Stimulated activated naive CD8-positive, alpha-beta T cell treated with anti-CD3 and anti-CD28 coated beads, Interleukin-15, Interleukin-2, amounts not matched to agents 100 U/mL and 50 U/mL, for 24 hours (primary cell): ENCODE measurements around the gene C16orf86.

Source experiments
- ATAC-seq: fragments of 150-1000 bp; cut with Tn5 transposase; one replicate; pipeline ENCODE4 v1.10.0; 2021
- DNase-seq: peaks from one replicate; pipeline ENCODE4 v3.0.0; 2021

The C16orf86 gene

DNA sequence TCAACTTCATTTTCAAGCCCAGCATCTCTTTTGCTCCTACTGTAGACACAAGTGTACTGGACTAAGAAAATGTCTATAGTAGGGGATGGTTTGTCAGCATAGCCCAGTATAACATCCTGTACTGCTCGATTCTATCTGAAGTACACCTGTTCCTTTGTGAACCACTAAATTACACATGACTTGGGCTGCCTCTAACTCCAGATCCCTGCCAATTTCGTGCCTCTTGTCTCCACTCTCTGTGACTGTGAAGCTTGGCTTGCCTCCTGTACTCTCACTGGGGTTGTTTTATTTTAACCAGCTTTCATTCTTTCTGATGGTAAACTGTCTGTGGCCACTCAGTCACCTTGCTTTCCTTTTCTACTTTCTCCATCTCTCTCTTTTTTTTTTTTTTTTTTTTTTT lies 28.0 kb downstream of the C16orf86 start:
- ATAC-seq, result no peak
- no peak for DNase-seq

GRCh38 chr16:67697422-67698185 lies 31.0 kb downstream of the C16orf86 start:
- no peak for ATAC-seq
- DNase-seq, result no peak

- DNase-seq (no peak), ATAC-seq (no peak)
Observed at GRCh38 chr16:67699265-67699664, 32.7 kb downstream of the C16orf86 start.

- DNase-seq (no peak), ATAC-seq (no peak)
Observed at GRCh38 chr16:67701420-67701819, 34.8 kb downstream of the C16orf86 start.

DNA sequence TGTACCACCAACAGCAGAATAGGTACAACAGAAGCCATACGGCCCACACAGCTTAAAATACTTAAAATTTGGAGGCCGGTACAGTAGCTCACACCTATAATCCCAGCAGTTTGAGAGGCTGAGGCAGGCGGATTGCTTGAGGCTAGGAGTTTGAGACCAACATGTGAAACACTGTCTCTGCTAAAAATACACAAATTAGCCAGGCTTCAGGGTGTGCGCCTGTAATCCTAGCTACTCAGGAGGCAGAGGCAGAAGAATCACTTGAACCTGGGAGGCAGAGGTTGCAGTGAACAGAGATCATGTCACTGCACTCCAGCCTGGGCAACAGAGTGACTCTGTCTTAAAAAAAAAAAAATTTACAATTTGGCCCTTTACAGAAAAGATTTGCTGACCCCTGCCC lies 35.5 kb downstream of the C16orf86 start:
- ATAC-seq, result no peak
- no peak for DNase-seq

GRCh38 chr16:67703626-67704025 lies 37.0 kb downstream of the C16orf86 start:
- ATAC-seq (peak; percentile 43), DNase-seq (no peak)

- no peak for DNase-seq
- ATAC-seq, result no peak
Observed at GRCh38 chr16:67704110-67704509, 37.5 kb downstream of the C16orf86 start.

GRCh38 chr16:67707210-67707609 lies 40.6 kb downstream of the C16orf86 start:
- DNase-seq (no peak), ATAC-seq (no peak)

DNA sequence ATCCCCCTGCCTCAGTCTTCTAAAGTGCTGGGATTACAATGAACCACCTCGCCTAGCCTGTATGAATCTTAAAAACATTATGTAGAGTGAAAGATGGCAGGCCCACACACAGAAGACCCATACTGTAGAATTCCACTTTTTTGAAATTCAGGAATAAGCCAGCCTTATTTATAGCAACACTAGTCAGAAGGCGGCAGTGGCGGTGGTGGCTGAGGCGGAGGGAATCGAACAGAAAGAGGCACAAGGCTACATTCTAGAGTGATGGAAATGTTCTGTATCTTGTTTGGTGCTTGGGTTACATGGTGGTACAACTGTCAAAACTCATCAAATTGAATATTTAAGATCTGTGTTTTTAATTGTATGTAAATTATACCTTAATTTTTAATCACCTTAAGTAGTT lies 41.2 kb downstream of the C16orf86 start:
- no peak for ATAC-seq
- no peak for DNase-seq

GRCh38 chr16:67708368-67708771 lies 41.8 kb downstream of the C16orf86 start:
- DNase-seq (no peak), ATAC-seq (no peak)

DNA sequence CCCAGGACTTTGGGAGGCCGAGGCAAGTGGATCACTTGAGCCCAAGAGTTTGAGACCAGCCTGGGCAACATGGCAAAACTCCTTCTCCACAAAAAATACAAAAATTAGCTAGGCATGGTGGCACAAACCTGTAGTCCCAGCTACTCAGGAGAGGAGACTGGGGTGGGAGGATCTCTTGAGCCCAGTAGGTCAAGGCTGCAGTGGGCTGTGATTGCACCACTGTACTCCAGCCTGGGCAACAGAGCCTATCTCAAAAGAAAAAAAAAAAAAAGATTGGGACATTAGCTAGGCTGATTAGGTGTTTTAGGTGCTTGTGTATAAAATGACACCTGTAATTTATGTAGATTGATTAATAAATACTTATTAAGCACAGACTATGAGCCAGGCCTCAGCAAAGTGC lies 42.4 kb downstream of the C16orf86 start:
- ATAC-seq (no peak), DNase-seq (no peak)

GRCh38 chr16:67710607-67711006 lies 44.0 kb downstream of the C16orf86 start:
- DNase-seq (no peak), ATAC-seq (no peak)

GRCh38 chr16:67713647-67714273 lies 47.1 kb downstream of the C16orf86 start:
- DNase-seq (no peak), ATAC-seq (no peak)

- no peak for DNase-seq
- ATAC-seq, result no peak
Observed at GRCh38 chr16:67714522-67714921, 47.9 kb downstream of the C16orf86 start.

- no peak for ATAC-seq
- DNase-seq, result no peak
Observed at GRCh38 chr16:67716097-67716496, 49.5 kb downstream of the C16orf86 start.
